ENCODE data around the gene ME1. TPM values are rescaled to one million over a fixed set of nuclear protein-coding genes. Genes with fewer than 3 reads are reported as not detected.

The ME1 gene
- total RNA-seq (ENCODE audit: low replicate concordance), result 4.2 and 14.2 TPM in 2 replicates
- long read RNA-seq, transcript ME1-201 (14 exons, 3,371 nt), result major isoform, 58 of 84 reads
- long read RNA-seq, partial matches to known transcripts, result 16 of 84 reads
- long read RNA-seq, other reads (novel, unspliced or antisense), result 10 of 84 reads

GRCh38 chr6:83430611-83431544 lies at the start of gene ME1:
Gene ME1 (minus strand): TSS chr6:83431051. CDS start chr6:83430954, 97 bp downstream.
- TF ChIP-seq, protein P1, sequence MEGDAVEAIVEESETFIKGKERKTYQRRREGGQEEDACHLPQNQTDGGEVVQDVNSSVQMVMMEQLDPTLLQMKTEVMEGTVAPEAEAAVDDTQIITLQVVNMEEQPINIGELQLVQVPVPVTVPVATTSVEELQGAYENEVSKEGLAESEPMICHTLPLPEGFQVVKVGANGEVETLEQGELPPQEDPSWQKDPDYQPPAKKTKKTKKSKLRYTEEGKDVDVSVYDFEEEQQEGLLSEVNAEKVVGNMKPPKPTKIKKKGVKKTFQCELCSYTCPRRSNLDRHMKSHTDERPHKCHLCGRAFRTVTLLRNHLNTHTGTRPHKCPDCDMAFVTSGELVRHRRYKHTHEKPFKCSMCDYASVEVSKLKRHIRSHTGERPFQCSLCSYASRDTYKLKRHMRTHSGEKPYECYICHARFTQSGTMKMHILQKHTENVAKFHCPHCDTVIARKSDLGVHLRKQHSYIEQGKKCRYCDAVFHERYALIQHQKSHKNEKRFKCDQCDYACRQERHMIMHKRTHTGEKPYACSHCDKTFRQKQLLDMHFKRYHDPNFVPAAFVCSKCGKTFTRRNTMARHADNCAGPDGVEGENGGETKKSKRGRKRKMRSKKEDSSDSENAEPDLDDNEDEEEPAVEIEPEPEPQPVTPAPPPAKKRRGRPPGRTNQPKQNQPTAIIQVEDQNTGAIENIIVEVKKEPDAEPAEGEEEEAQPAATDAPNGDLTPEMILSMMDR (conservative IDR thresholded peaks at IDR 0.05), result no peak
- H3K4me1 Mint-ChIP-seq (ENCODE audit: unreplicated experiment), result no peaks in the 10 kb centered on the region
- no peaks in the 10 kb centered on the region for H3K9me3 Mint-ChIP-seq
- peak; percentile 75 for DNase-seq (ENCODE audit: extremely low spot score, unreplicated experiment)
- peaks cover 4% of the 10 kb centered on the region for H3K36me3 Mint-ChIP-seq
- peak within 1 kb of the TSS; percentile 84 for H3K27ac Mint-ChIP-seq
- H3K27me3 Mint-ChIP-seq, result peaks cover 3% of the 10 kb centered on the region
- peak within 1 kb of the TSS; percentile 83 for H3K4me3 Mint-ChIP-seq

DNA sequence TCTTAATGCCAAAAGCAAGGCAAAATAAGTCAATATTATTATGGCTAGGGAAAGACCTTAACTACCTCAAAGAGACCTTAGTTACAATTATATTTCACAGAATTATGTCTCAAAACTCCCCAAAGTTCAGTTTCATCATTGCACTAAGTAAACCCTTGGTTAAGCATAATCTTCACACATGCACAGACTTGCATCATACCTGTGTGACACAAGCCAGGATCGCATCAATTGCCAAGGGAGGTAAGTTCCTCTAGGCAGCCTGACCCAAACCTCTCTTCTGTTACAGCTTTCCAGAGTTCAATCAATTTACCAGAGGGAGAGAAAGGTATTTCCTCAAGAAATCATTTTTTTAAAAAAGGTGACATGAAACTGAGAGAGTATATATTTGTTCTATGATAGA lies 49.6 kb upstream of the ME1 start:
- no peaks in the 10 kb centered on the region for H3K4me1 Mint-ChIP-seq (ENCODE audit: unreplicated experiment)
- H3K27me3 Mint-ChIP-seq, result no peaks in the 10 kb centered on the region
- TF ChIP-seq, protein P1 (conservative IDR thresholded peaks at IDR 0.05), result no peak
- no peak overlapping the region for H3K4me3 Mint-ChIP-seq
- DNase-seq (ENCODE audit: extremely low spot score, unreplicated experiment), result no peak
- no peaks in the 10 kb centered on the region for H3K36me3 Mint-ChIP-seq
- no peaks in the 10 kb centered on the region for H3K9me3 Mint-ChIP-seq
- no peak overlapping the region for H3K27ac Mint-ChIP-seq

DNA sequence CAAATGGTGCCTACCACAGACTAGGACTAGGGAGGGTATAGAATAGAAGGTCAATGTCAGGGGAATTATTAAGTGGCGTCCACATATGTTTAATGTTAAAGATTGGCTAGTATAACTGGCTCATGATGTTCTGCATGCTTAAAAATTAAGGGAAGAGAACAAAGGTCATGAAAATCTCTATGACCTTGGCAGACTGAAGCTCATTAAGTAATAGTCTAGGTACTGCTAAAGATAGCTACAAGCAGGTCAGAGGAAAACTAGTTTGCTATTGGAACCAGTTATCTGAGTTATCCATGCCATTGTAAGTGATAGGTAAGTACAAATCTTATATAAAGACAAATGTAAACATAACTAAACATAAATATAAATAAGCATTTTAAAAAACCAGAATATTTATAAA lies 48.5 kb upstream of the ME1 start:
- no peaks in the 10 kb centered on the region for H3K27me3 Mint-ChIP-seq
- no peaks in the 10 kb centered on the region for H3K4me1 Mint-ChIP-seq (ENCODE audit: unreplicated experiment)
- no peak for DNase-seq (ENCODE audit: extremely low spot score, unreplicated experiment)
- no peak overlapping the region for H3K4me3 Mint-ChIP-seq
- TF ChIP-seq, protein P1 (conservative IDR thresholded peaks at IDR 0.05), result no peak
- H3K27ac Mint-ChIP-seq, result no peak overlapping the region
- H3K36me3 Mint-ChIP-seq, result no peaks in the 10 kb centered on the region
- H3K9me3 Mint-ChIP-seq, result no peaks in the 10 kb centered on the region

DNA sequence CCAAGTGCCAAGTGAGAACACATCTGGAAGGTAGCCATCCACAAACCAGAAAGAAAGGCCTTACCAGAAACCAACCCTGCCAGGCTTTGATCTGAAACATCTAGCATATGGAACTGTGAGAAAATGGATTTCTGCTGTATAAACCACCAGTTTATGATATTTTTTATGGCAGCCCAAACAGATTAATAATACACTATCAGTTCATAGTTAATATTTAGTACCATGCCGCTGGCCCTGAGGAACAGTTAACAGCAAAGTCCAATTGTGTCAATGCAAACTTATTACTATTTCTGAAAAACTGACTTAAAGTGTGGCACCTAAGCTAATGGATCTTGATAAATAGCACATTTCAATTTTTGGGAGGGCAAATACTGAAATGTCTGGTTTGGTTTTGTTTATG lies 46.1 kb upstream of the ME1 start:
- peaks cover 3% of the 10 kb centered on the region for H3K27me3 Mint-ChIP-seq
- no peaks in the 10 kb centered on the region for H3K4me1 Mint-ChIP-seq (ENCODE audit: unreplicated experiment)

GRCh38 chr6:83474309-83474708 lies 43.5 kb upstream of the ME1 start:
- no peaks in the 10 kb centered on the region for H3K36me3 Mint-ChIP-seq
- TF ChIP-seq, protein P1 (conservative IDR thresholded peaks at IDR 0.05), result no peak
- no peak overlapping the region for H3K4me3 Mint-ChIP-seq
- H3K27me3 Mint-ChIP-seq, result peaks cover 3% of the 10 kb centered on the region
- no peaks in the 10 kb centered on the region for H3K4me1 Mint-ChIP-seq (ENCODE audit: unreplicated experiment)
- H3K9me3 Mint-ChIP-seq, result peaks cover 5% of the 10 kb centered on the region
- no peak overlapping the region for H3K27ac Mint-ChIP-seq
- no peak for DNase-seq (ENCODE audit: extremely low spot score, unreplicated experiment)

More for the DNA sequence above, 46.1 kb upstream of the ME1 start:
- TF ChIP-seq, protein P1 (conservative IDR thresholded peaks at IDR 0.05), result no peak
- no peak for DNase-seq (ENCODE audit: extremely low spot score, unreplicated experiment)
- no peaks in the 10 kb centered on the region for H3K36me3 Mint-ChIP-seq
- H3K27ac Mint-ChIP-seq, result no peak overlapping the region
- H3K9me3 Mint-ChIP-seq, result peaks cover 5% of the 10 kb centered on the region
- H3K4me3 Mint-ChIP-seq, result no peak overlapping the region
